ENCODE results near the gene UFL1.
"Not testable (repeated sequence)": the region's sequence is repeated elsewhere in the genome, so short reads cannot be mapped to it uniquely, and the experiment has no call there.

UFL1 gene

DNA sequence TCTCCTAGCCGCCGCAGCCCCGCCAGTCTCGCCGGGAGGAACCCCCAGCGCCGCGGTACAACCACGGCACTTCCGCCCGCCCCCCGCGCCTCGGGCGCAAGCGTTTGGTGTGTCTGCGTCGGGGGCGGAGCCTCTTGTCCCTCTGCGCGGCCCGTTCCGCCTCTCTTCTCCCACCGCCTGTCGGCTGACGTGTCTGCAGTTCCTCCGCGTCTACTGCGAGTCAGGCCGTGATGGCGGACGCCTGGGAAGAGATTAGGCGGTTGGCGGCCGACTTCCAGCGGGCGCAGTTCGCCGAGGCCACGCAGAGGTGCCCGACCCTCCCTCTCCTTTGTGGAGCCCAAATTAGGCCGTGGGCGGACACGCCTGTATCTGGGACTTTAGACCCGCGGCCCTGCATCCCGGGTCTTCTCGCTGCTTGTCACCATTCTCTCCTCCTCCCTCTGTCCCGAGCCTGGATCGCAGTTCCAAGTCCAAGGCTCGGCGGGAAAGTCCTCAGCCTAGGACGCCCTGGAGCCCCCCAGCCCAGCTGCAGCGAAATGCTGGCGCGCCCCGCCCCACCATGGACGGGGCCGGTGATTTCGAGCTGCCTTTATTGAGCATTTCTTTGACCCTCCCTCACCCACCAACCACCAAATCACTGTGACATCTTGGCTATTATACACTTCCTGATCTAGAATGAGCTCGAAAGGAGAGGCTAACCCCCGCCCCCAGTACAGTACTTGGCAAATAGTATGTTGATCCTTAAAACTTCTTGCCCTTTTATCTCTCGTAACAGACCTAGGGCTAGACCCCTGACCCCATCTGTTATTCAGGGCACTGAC, at the start of gene UFL1:
TSS of gene UFL1 (plus strand) at position 163 of the 821 bp plus-strand sequence. CDS start at position 231, 68 bp downstream.
- DNase-seq (ENCODE audit: low read depth in 2 of 2) = peak; percentile 90 to 91

DNA sequence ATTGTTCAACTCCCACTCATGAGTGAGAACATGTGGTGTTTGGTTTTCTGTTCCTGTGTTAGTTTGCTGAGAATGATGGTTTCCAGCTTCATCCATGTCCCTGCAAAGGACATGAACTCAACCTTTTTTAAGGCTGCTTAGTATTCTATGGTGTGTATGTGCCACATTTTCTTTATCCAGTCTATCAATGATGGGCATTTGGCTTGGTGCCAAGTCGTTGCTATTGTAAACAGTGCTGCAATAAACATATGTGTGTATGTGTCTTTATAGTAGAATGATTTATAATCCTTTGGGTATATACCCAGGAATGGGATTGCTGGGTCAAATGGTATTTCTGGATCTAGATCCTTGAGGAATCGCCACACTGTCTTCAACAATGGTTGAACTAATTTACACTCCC, 49.3 kb upstream of the UFL1 start:
- DNase-seq (ENCODE audit: low read depth in 2 of 2) = not testable (repeated sequence)

DNA sequence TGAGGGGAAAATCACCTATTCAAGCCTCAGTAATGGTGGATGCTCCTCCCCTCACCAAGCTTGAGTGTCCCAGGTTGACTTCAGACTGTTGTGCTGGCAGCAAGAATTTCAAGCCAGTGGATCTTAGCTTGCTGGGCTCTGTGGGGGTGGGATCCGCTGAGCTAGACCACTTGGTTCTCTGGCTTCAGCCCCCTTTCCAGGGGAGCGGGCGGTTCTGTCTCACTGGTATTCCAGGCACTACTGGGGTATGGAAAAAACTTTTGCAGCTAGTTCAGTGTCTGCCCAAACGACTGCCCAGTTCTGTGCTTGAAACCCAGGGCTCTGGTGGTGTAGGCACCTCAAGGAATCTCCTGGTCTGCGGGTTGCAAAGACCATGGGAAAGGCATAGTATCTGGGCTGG, 42.9 kb upstream of the UFL1 start:
- no peak for DNase-seq (ENCODE audit: low read depth in 2 of 2)

DNA sequence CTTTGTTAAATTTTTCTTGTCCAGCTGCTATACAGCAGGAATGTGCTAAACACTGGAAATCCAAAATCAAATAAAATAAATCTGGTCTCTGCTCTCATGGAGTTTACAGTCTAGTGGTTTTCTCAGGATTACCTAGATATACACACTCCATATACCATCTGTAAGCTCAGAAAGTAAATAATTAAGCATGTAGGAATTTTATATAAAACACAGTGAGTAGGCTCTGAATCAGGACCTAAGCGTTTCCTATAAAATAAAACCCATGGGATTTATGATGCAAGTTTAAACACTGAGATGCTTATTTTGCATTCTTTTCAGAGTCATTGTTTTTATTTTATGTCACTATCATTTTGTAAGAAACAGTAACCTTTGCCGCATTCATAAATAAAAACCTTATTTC, 29.7 kb upstream of the UFL1 start:
- no peak for DNase-seq (ENCODE audit: low read depth in 2 of 2)

DNA sequence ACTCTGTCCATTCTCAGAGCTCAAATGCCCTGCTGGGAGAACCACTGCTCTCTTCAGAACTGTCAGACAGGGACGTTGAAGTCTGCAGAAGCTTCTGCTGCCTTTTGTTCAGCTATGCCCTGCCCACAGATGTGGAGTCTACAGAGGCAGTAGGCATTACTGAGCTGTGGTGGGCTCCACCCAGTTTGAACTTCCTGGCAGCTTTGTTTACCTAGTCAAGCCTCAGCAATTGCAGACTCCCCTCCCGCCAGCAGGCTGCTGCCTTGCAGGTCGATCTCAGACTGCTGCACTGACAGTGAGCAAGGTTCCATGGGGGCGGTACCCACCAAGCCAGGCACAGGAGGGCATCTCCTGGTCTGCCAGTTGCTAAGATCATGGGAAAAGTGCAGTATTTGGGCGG, 21.8 kb upstream of the UFL1 start:
- no peak for DNase-seq (ENCODE audit: low read depth in 2 of 2)

DNA sequence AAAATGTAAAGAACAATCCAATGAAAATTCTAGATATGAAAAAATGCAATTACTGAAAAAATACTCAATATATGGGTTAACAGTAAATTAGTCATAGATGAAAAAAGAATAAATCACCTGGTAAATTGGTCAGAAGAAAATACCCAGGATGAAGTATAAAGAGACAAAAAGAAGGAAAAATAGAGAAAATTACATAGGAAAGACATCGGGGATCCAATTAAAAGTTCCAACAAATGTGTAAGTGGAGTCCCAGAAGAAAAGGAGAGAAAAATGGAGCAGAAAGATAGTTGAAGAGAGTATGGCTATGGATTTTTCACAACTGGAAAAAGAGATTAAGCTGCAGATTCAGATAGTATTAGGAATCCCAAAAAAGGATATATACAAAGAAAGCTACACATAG, 18.7 kb upstream of the UFL1 start:
- no peak for DNase-seq (ENCODE audit: low read depth in 2 of 2)

DNA sequence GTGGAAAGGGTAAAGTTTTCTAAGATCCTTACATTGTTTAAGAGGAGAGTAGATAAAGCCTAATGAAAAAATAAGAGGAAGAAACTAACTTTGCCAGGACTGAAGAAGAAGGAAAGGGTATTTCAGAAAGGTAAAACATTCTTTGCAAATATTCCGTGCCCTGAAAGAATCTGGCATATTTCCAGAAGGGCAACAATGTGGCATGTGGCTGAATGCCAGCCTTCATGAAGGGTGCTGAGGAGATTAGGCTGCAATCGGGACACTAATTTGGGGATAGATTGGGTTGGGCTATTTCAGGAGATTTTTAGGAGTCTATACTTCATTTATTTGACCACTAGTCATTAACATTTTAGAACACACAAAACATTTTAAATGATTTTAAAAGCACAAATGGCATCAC, 16.2 kb upstream of the UFL1 start:
- DNase-seq (ENCODE audit: low read depth in 2 of 2) = no peak

DNA sequence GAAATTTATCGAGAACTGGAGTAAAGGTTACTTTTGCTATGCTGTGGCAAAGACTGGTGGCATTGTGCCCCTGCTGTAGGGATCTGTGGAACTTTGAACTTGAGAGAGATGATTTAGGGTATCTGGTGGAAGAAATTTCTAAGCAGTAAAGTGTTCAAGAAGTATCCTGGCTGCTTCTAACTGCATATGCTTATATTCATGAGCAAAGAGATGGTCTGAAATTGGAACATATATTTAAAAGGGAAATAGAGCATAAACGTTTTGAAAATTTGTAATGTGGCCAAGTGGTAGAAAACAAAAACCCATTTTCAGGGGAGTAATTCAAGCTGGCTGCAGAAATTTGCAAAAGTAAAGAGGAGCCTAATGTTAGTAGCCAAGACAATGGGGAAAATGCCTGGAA, 12.3 kb upstream of the UFL1 start:
- DNase-seq (ENCODE audit: low read depth in 2 of 2) = no peak

DNA sequence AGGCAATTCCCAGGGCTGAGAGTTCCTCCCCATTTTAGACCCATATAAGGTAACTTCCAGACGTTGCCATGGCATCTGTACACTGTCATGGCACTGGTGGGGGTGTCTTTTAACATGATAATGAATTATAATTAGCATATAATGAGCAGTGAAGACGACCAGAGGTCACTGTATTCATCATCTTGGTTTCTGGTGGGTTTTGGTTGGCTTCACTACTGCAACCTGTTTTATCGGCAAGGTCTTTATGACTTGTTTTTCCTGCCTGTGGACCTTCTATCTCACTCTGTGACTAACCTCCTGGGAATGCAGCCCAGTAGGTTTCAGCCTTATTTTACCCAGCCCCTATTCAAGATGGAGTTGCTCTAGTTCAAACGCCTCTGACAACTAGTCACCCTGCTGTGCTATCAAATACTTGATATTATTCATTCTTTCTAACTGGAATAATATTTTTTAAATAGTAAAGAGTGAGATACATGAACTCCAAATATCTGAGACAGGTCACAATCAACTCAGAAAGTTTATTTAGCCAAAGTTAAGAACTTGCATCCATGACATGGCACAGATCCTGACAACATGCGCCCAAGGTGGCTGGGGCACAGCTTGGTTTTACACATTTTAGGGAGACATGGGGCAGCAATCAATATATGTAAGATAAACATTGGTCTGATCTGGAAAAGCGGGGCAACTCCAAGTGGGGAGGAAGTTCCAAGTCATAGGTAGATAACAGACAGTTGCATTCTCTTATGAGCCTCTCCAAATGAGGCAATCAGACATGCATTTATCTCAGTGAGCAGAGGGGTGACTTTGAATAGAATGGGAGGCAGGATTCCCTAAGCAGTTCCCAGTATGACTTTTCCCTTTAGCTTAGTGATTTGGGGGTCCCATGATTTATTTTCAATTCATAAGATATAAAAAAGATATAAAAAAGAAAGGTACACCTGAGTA, 1.2 kb upstream of the UFL1 start:
- no peak for DNase-seq (ENCODE audit: low read depth in 2 of 2)

DNA sequence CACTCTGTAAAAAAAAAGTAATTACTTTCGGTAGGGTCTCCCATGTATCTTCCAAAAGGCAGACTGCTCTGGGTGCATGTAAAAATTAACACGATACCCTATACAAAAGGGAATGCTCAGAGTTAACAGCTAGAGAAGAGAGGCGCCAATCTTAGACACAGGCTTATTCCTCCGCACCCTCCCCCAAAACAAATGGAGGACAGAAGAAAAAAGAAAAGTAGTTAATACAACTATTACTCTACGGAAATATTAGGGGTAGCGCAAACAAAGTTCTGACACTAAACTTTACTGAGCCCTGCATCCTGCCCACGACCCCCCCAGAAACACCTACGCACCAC, 331 bp upstream of the UFL1 start:
- DNase-seq (ENCODE audit: low read depth in 2 of 2) = no peak

DNA sequence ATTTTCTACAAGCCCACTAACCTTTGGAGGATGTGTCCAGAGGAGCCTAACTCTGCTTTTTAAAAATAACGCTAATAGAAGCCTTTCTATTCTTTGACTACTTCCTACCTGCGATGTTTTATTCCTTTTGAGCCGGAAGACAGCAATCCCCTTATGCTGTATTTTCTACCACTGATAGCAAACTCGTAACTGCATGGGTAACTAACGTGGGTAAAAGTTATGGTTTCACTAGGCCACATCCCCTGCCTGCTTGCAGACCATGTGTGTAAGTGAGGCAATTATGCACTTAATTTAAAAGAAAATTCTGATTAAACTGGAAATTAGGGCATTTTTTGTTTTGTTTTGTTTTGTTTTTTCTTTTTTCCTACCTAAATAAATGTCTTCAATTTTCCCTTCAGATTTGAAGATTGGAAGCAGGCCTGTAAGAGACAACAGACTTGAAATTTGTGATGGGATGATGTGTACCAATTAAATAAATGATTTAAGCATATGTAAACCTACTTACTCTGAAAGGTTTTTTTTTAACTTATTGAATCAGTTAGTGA, 931 bp downstream of the UFL1 start:
- DNase-seq (ENCODE audit: low read depth in 2 of 2) = no peak

DNA sequence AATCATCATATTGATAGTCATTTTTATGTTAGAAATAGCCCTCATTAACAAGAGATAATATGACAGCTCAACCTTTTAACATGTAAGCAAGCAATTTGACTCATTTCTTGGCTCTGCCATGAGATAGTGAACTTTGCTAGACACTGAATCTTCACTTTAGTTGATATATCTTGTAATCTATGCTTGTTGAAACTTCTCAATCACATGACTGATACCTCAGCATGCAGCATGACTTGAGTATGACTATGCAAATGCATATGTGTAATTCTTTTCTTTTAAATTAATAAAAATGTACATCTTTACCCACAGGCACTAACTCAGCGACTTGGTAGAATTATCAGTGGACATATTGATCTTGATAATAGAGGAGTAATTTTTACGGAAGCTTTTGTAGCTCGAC, 6.6 kb downstream of the UFL1 start:
- DNase-seq (ENCODE audit: low read depth in 2 of 2) = no peak

DNA sequence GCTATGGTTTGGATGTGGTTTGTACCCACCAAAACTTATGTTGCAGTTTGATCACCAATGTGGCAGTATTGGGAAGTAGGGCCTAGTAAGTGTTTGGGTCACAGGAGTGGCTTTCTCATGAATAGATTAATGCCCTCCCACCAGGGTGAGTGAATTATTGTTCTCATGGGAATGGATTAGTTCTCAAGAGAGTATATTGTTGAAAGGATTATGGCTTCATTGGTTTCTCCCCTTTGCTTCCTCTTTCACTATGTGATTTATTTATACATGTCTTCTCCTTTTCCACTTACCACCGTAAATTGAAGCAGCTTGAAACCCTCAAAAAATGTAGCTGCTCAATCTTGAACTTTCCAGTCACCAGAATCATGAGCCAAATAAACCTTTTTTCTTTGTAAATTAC, 10.8 kb downstream of the UFL1 start:
- DNase-seq (ENCODE audit: low read depth in 2 of 2) = no peak

DNA sequence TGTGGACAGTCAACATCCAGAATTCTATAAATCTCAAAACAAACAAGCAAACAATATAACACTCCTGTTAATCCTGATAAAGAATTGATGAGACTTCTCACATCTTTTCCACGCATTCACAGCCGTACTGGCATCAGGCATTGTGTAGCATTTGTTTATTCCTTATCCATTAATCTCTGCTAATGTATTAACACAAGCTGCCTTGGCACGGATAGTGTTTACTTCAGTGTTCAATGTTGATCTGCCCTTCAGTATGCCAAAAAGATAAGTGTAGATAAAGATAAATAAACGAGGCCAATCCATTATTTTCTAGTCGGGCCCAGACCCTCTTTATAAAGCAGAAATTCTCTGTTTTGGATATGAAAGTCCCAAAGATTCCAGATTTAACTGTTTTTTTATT, 16.1 kb downstream of the UFL1 start:
- no peak for DNase-seq (ENCODE audit: low read depth in 2 of 2)

DNA sequence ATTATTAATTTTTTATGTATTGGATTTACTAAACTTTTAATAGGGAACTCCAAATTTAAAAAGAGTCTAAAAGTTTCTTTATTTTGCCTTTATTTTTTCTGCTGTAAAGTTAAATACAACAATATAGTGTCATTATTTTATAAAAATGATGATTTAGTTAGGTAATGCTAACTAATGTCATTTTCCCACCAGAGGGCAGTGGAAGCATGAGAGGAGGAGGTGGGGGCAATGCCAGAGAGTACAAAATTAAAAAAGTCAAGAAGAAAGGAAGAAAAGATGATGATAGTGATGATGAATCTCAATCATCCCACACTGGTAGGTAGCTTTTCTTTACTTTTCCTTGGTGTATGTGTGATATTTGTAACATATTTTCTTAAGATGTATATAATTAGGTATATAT, 21.1 kb downstream of the UFL1 start:
- DNase-seq (ENCODE audit: low read depth in 2 of 2) = no peak

DNA sequence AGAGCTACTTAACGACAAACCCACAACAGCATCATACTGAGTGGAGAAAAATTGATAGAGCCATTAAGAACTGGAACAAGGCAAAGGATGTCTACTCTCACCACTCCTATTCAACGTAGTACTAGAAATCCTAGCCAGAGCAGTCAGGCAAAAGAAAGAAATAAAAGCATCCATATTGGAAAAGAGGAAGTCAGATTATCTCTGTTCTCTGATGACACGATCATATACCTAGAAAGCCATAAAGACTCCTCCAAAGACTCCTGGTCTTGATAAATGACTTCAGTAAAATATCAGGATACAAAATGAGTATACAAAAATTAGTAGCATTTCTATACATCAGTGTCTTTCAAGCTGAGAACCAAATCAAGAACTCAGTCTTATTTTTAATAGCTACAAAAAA, 24.3 kb downstream of the UFL1 start:
- DNase-seq (ENCODE audit: low read depth in 2 of 2) = no peak

DNA sequence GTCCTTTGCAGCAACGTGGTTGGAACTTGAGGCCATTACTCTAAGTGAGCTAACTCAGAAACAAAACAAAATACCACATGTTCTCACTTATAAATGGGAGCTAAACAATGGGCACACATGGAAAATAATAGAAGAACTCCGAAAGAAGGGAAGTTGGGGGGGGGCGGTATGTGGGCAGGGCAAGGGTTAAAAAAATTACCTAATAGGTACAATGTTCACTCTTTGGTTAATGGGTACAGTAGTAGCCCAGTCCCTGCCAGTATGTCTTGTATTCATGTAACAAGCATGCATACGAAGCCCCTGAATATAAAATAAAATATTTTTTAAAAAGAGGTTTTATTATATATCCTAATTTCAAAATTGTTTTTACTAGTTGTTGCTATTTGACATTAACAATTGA, 26.0 kb downstream of the UFL1 start:
- no peak for DNase-seq (ENCODE audit: low read depth in 2 of 2)

DNA sequence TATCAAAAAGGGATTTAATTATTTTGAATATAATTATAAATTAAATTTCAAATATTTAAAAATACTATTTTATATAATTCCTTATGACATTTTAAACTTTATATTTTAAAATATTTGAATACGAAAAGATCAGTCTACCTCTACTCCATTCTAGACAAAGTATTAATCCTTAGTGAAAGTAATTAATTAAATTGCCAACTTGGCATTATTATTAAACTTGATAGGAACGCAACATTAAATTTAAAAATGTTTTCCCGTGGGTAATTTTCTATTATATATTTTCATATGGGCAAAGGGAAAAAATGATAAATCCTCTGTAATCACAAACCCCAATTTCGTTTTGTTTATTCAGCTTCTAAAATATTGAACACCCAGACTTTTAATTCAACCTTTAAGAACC, 33.0 kb downstream of the UFL1 start:
- no peak for DNase-seq (ENCODE audit: low read depth in 2 of 2)

DNA sequence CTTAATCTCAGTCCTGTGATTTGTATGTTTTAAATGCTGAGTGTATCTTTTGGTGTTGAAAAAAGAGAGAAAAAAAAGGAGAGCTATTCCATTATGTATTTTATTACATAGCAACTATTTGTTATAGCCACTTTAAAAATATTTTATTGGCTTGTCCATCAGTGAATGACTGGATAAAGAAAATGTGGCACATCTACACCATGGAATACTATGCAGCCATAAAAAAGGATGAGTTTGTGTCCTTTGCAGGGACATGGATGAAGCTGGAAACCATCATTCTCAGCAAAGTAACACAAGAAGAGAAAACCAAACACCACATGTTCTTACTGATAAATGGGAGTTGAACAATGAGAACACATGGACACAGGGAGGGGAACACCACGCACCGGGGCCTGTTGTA, 38.1 kb downstream of the UFL1 start:
- DNase-seq (ENCODE audit: low read depth in 2 of 2) = not testable (repeated sequence)

DNA sequence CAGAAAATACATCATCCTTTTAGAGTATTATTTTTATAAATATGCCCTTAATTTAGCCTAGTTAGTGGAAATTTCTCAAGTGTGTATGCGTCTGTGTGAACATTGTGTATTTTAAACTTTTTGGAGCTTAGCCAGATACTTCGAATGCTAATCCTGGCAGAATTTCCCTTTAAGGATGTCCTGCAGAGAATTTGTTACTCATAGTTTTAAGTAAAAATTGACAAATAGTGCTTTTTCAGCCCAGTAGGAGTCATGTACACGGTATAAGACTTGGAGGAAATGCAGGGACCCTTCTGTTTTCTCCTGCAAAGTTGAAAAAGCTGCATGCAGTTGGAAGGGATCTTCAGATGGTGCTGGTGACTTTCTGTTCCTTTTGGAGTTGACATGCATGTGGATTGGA, 41.3 kb downstream of the UFL1 start, which contains the start of gene FHL5:
TSS of gene FHL5 (plus strand) at position 243 of the 400 bp plus-strand sequence. CDS start 40,486 bp downstream, outside the sequence.
- DNase-seq (ENCODE audit: low read depth in 2 of 2) = no peak

DNA sequence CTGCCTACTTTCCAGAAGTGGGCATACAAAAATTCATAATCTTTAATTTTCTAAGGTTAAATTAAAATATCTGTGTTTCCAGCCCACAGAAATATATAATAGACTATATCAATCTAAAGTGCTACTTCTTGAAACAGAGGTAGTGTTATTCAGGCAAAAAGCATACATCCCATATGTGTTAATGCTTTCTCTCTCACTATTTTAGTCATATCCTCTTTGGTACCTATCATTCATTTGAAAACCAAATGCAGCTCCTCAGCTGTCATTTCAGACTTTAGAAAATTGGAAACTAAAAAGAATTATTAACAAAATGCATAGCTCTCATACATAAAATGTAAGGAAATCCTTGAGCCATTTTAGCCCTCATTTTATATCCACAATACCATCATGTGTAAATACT, 42.2 kb downstream of the UFL1 start:
- no peak for DNase-seq (ENCODE audit: low read depth in 2 of 2)

DNA sequence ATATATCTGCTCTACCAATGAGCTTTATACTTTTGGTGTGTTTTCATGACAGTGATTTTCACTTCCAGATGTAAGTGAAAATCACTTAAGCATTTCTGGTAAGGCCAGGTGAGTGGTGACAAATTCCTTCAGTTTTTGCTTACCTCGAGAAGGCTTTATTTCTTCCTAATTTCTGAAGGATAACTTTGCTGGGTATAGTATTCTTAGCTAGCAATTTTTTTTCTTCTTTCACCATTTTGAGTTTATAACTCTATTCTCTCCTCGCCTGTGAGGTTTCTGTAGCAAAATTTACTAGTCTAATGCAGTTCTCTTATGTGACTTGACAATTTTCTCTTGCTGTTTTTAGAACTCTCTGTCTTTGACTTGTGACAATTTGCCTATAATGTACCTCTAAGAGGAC, 48.4 kb downstream of the UFL1 start:
- no peak for DNase-seq (ENCODE audit: low read depth in 2 of 2)

DNA sequence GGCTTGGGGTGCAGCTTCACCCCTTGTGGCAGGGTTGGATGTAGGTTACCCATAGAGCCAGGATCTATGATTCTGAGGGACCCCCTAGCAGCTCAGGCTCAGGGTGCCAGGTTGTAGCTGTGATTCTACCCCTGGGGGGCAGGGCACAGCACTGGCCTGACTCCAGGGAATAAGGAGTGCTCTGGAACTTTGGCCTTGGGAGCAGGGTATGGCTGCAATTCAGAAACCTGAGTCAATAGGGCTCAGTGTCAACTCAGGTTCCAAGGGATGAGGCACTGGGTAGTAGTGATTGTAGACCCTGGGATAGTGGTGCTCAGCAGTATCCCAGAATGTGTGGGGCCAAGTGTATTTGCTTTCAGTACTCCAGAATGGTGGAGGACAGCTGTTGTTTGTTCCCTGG, 49.9 kb downstream of the UFL1 start:
- DNase-seq (ENCODE audit: low read depth in 2 of 2) = no peak

Measured in stimulated activated CD8-positive, alpha-beta memory T cell treated with anti-CD3 and anti-CD28 coated beads, Interleukin-2, amount 100 ng/mL, for 48 hours (primary cell).